ENCODE measurements around the gene WNT11. TPM values are rescaled to one million over a fixed set of nuclear protein-coding genes. Genes with fewer than 3 reads are reported as not detected.

WNT11 gene
- 1.5 and 1.7 TPM in 2 replicates for total RNA-seq
- long read RNA-seq, result 0 reads

DNA sequence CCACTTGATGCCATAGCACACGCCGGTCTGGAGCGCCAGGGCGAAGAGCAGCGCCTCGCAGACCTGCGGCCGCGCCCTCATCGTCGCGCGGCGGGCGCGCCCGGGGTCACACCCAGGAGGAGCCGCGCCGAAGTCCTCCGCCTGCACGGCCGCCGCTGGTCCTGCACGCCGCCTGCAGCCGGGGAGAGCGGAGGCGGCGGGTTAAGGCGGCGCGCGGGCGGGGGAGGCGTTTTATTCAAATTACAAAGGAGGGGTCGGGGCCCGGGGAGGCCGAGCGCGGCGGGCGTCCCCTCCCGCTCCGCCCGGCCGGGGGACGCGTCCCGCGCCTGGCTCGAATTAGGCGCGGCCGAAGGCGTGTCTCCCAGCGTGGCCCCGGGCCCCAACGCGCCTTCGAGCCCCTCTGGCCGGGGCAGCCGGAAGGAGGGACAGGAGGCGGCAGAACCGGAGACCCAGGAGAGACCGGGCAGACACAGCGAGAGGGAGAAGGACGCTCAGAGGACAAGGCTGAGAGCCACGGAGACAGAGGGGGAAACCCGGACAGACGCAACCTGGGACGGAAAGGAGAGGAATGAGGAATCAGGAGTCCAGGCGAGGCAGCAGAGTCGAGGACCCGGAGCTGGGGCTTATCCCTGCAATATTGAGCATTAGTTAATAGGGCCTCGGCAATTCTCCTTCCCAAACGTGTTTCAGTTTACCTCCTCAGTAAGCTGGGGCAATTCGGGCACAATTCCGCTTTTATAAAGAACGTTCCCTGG, at the start of gene WNT11:
WNT11 (minus strand) TSS at position 176 of the 755 bp plus-strand sequence; CDS start at position 81, 95 bp downstream.
- Mint-ChIP-seq H3K27ac (peak within 1 kb of the TSS; percentile 45), H3K36me3 (ENCODE audit: insufficient read depth) (no peaks in the 10 kb centered on the region), H3K4me1 (ENCODE audit: low read depth) (peaks cover 21% of the 10 kb centered on the region), H3K4me3 (ENCODE audit: low read depth) (peak within 1 kb of the TSS; percentile 71), H3K9me3 (ENCODE audit: low read depth) (no peaks in the 10 kb centered on the region), H3K27me3 (peaks cover 55% of the 10 kb centered on the region)
- peak; percentile 38 for DNase-seq (ENCODE audit: low spot score, unreplicated experiment)
- TF ChIP-seq CTCF (IDR thresholded peaks at IDR 0.05; ENCODE audit: unreplicated experiment), result no peak

GRCh38 chr11:76253416-76253815, 47.1 kb upstream of the WNT11 start:
- no peaks in the 10 kb centered on the region for H3K4me1 Mint-ChIP-seq (ENCODE audit: low read depth)
- H3K36me3 Mint-ChIP-seq (ENCODE audit: insufficient read depth), result no peaks in the 10 kb centered on the region
- H3K4me3 Mint-ChIP-seq (ENCODE audit: low read depth), result no peak overlapping the region
- peaks cover 22% of the 10 kb centered on the region for H3K27me3 Mint-ChIP-seq
- DNase-seq (ENCODE audit: low spot score, unreplicated experiment), result no peak
- H3K27ac Mint-ChIP-seq, result peak overlapping the region; percentile 8
- TF ChIP-seq CTCF (IDR thresholded peaks at IDR 0.05; ENCODE audit: unreplicated experiment), result no peak
- H3K9me3 Mint-ChIP-seq (ENCODE audit: low read depth), result no peaks in the 10 kb centered on the region

- Mint-ChIP-seq H3K27ac (no peak overlapping the region), H3K9me3 (ENCODE audit: low read depth) (no peaks in the 10 kb centered on the region), H3K4me1 (ENCODE audit: low read depth) (no peaks in the 10 kb centered on the region), H3K27me3 (peaks cover 21% of the 10 kb centered on the region), H3K4me3 (ENCODE audit: low read depth) (no peak overlapping the region), H3K36me3 (ENCODE audit: insufficient read depth) (no peaks in the 10 kb centered on the region)
- no peak for TF ChIP-seq CTCF (IDR thresholded peaks at IDR 0.05; ENCODE audit: unreplicated experiment)
- no peak for DNase-seq (ENCODE audit: low spot score, unreplicated experiment)
Measured at GRCh38 chr11:76252631-76253070, 46.3 kb upstream of the WNT11 start.

DNA sequence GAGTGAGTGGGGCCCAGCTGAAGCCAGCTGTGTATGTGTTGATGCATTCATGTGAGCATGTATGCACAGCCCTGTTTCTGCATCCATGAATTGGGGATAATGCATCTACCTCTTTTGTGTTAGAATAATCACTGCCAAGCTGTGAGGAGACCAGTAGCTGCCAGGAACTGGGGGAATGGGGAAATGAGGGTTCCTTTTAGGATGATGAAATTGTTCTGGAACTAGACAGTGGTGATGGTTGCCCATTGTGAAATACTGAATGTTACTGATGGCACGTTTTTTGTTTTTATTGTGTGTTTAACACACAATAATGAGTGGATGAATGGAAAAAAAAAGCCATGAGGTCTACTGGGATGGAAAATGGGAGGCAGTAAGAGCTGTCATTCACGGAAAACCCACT, 45.3 kb upstream of the WNT11 start:
- Mint-ChIP-seq H3K27ac (no peak overlapping the region), H3K36me3 (ENCODE audit: insufficient read depth) (no peaks in the 10 kb centered on the region), H3K4me3 (ENCODE audit: low read depth) (no peak overlapping the region), H3K9me3 (ENCODE audit: low read depth) (no peaks in the 10 kb centered on the region), H3K4me1 (ENCODE audit: low read depth) (no peaks in the 10 kb centered on the region), H3K27me3 (peaks cover 17% of the 10 kb centered on the region)
- DNase-seq (ENCODE audit: low spot score, unreplicated experiment), result no peak
- TF ChIP-seq CTCF (IDR thresholded peaks at IDR 0.05; ENCODE audit: unreplicated experiment), result no peak

DNA sequence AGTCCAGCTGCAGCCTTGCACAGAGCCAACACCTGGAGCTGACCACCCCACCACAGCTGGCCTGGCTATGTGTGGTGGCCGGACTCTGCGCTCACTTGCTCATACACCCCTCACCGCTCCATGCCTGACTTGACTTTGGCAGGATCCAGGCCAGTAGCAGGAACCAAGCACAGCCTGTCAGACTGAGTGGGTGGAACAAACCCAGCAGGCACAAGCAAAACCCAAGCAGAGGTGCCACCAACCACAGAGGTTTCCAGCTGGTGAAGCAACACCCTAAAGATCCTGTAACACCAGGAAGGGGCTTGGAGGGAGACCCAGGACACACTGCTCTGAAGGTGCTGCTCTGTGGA, 44.9 kb upstream of the WNT11 start:
- no peak for TF ChIP-seq CTCF (IDR thresholded peaks at IDR 0.05; ENCODE audit: unreplicated experiment)
- no peaks in the 10 kb centered on the region for H3K36me3 Mint-ChIP-seq (ENCODE audit: insufficient read depth)
- H3K4me3 Mint-ChIP-seq (ENCODE audit: low read depth), result no peak overlapping the region
- no peaks in the 10 kb centered on the region for H3K9me3 Mint-ChIP-seq (ENCODE audit: low read depth)
- H3K27me3 Mint-ChIP-seq, result peaks cover 17% of the 10 kb centered on the region
- H3K4me1 Mint-ChIP-seq (ENCODE audit: low read depth), result no peaks in the 10 kb centered on the region
- no peak overlapping the region for H3K27ac Mint-ChIP-seq
- no peak for DNase-seq (ENCODE audit: low spot score, unreplicated experiment)

Data from progenitor cell of endocrine pancreas (in vitro differentiated cells).